Right lobe of liver (tissue), 4 donors: ENCODE measurements around the gene DKK2.

Experiments used
- CTCF ChIP-seq, 4 donors: fragments of 200-600 bp in 3 of 4; fragments of 450-650 bp in 1 of 4; IDR thresholded peaks; one replicate each; pipeline versions ENCODE4 v1.5.1 to v1.8.0; 2016 to 2022; ENCODE audit warnings: antibody characterized with exemption in 4 of 4, mild to moderate bottlenecking in 2 of 4
- POLR2A ChIP-seq: fragments of 450-650 bp; IDR thresholded peaks from one replicate; pipeline ENCODE4 v1.6.1; 2017; ENCODE audit warnings: antibody characterized with exemption, mild to moderate bottlenecking
- donor health status: DM: no; HTN: no; CAD: no.
- donor health status: DM: no; HTN: no; CAD: no.
- donor health status: DM: no; HTN: yes; CAD: no.

GRCh38 chr4:106993827-106994226, 42.3 kb downstream of the DKK2 start:
- TF ChIP-seq CTCF (IDR thresholded peaks at IDR 0.05) (no peak), POLR2A (no peak)
